Hematopoietic multipotent progenitor cell treated with erythropoietin and hydrocortisone succinate and interleukin-3 and kit ligand, for 4 days (in vitro differentiated cells): Measurements from ENCODE around the gene IGFBP1.

Experiments
- DNase-seq: peaks from one replicate; pipeline ENCODE4 v3.0.0-alpha.2; 2015

The IGFBP1 gene

DNA sequence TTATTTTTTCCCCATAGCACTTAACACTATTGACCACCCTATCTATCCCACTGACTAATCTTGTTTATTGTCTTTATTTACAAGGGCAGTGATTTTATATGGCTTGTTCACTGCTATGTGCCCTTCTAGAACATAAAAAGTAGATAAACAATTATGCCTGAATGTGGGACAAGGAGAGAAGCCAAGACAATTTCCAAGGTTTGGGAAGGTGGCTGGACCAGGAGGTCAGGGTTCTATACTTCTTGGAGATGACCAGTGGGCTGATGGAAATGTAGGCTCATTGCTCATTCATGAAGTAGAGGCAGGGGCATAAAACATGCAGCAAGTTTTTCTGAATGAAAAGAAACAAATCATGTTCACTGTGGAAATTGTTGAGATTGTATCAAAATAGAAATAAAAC, 21.3 kb downstream of the IGFBP1 start:
- no peak for DNase-seq

DNA sequence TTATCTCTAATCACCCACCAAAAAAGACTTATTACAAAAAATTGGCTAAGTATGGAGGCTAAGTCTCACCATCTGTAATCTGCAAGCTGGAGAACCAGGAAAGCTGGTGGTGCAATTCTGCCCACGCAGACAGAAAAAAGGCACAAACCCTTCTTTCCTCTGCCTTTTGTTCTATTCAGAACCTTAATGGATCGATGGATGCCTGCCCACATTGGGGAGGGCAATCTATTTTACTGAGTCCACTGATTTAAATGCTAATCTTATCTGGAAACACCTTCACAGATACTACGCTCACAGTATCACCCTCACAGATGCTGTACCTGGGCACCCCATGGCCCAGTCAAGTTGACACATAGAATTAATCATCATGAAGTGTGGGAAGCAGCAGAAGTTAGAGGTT, 22.6 kb downstream of the IGFBP1 start:
- DNase-seq: no peak

DNA sequence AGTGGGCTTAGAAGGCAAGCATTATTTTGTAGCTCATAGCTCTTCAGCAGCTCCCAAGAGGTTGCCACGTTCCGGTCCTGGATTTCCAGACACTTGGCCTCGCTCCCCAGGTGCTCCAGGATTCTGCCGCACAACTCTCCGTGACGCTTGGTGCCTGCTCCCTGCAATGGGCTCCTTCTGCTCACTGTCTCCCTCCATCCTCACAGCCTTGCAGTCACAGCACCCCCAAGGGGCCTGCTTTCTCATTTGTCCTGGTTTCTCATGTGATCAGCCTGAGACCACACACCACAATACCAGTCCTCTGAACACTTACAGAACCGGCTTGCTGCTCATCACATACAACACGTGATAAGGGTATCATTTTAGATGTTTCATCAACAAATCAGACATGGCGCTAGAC, 23.0 kb downstream of the IGFBP1 start:
- no peak for DNase-seq

DNA sequence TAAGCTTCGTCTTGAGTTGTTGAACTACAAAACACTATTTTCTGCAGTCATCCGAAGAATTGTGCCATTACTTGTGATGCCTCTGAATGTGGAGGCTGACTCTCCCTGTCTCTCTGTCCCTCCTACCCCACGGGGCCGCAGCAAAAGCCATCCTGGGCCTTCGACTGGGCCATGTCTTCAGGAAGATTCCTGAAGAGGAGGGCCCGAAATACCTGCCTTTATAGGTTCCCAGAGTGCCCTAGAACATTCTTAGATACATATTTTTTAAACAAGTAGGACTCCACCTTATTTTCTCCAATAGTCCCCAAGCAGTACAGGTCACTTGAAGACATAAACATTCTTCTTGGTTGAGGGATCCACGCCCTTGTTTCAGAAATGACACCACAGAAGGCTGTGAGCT, 24.7 kb downstream of the IGFBP1 start:
- DNase-seq: no peak

GRCh38 chr7:45914911-45915310, 26.6 kb downstream of the IGFBP1 start:
- no peak for DNase-seq

GRCh38 chr7:45915606-45916005, 27.3 kb downstream of the IGFBP1 start:
- DNase-seq: no peak

DNA sequence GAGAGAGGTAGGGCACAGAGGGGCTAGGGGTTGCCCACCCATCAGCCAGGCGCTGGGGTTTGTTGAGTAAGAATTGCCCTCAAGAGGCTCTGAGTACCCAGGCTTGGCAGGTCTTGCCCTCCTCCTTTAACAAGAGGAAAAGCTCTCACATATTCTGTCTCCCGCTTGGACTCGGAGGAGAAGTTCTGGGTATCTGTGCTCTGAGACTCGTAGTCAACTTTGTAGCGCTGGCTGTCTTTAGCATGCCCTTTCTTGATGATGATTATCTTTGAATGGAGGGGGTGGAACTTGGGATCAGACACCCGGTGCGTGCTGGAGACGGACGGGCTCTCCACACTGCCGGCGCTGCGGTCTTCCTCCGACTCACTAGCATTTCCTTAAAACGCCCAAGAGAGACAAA, 28.8 kb downstream of the IGFBP1 start:
- DNase-seq: no peak

- peak; percentile 80 for DNase-seq
These were observed 29.4 kb downstream of the IGFBP1 start for GRCh38 chr7:45917658-45918057.

DNA sequence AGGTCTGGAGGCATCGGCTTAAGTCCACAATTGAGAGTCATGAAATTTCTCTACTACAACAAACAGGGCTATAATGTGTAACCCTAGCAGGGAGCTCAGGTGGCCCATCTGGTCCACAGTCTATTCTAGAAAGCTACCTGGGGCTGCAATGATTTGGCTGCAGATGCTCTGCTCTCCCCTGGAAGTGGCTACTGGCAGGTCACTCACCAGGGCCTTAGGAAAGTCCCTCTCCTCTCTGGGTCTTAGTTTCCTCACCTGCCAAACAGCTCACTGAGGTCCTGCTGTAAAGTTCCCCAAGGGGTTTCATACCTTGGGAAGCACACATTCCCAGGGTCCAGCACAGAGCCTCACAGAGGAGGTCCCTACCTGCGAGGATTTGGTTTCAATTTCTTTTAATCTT, 30.3 kb downstream of the IGFBP1 start:
- DNase-seq: no peak

DNA sequence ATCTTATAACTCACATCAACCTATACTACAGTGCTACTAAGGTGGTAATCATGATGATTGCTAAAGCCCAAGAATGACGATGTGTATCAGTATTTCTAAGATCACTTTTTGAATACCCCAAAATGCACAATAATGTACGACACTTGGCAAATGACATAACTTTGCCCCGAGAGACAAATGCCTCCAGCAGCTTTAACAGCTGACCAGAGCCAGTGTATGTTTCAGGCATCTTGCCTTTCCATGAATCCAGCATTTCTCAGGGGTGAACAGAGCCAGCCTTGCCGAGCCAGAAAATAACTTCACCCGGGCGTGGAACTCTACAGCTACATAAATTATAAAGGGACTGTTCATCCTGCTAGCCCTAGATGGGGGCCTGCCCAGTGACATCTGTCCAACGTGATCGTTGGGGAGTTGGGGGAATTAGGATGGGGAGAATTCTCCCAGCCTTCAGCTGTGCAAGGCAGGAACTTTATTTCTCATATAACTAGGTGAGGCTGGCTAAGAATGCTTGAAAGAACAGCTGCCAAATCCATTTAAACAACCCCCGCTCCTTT, 31.0 kb downstream of the IGFBP1 start:
- DNase-seq: no peak

DNA sequence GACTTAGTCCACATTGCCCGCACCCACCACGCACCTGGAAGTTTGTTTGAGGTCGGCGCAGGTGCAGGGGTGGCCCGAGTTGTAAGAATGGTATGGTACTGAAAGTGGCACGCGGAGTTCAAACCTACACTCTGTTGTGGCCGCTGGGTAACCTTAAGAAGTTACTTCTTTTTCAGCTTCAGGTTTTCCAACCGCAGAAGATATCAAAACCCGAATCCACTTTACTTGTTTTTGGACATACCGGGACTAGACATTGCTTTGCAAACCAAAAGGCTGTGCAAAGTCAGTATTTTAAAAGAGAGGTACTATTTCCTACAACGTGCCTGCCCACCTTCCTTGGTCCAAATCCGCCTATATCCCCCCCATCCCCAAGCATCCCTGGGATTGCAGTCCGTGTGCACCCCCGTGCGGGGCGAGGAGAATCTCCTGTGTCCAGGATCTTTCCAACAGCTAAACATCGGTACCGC, 31.7 kb downstream of the IGFBP1 start:
- DNase-seq: no peak

DNA sequence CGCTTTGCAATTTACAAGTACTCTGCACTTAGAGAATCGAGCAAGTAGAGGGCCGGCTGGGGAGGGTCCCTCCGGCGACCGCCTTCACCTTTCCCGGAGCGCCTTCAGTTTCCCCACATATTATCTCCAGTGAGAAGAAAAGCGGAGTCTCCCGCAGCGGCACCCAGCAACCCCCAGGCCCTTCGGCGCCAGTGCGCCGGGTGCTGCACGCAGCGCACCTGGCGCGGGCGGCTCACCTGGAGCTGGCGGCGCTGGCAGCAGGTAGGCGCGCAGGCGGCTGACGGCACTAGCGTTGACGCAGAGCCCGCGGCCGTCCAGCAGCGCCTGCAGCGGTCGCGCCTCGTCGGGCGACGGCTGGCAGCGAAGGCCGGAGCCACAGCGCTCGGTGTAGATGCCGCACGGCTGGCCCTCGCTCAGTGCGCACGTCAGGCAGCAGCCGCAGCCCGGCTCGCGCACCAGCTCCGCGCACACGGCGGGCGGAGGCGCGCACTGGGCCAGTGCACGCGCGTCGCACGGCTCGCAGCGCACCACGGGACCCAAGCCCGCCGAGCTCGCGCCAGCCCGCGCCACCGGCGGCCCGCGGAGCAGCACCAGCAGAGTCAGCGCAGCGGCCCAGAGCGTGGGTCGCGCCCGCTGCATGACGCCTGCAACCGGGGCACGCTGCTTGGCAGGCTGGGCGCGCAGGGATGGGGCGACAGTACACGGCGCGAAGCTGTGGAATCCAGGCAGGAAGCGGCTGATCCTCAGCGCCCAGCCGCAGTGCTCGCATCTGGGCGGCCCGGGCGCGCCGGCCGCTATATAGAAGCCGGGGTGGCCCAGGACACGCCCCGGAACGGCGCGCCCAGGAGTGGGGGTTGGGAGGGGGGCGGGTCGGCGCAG, 32.5 kb downstream of the IGFBP1 start, which contains the start of gene IGFBP3:
Gene IGFBP3, minus strand, starts transcription at position 771 of the 879 bp plus-strand sequence. Its CDS starts 132 bp downstream, at position 639.
- DNase-seq: peak; percentile 45

- no peak for DNase-seq
These were observed 33.1 kb downstream of the IGFBP1 start for GRCh38 chr7:45921381-45921698.

DNA sequence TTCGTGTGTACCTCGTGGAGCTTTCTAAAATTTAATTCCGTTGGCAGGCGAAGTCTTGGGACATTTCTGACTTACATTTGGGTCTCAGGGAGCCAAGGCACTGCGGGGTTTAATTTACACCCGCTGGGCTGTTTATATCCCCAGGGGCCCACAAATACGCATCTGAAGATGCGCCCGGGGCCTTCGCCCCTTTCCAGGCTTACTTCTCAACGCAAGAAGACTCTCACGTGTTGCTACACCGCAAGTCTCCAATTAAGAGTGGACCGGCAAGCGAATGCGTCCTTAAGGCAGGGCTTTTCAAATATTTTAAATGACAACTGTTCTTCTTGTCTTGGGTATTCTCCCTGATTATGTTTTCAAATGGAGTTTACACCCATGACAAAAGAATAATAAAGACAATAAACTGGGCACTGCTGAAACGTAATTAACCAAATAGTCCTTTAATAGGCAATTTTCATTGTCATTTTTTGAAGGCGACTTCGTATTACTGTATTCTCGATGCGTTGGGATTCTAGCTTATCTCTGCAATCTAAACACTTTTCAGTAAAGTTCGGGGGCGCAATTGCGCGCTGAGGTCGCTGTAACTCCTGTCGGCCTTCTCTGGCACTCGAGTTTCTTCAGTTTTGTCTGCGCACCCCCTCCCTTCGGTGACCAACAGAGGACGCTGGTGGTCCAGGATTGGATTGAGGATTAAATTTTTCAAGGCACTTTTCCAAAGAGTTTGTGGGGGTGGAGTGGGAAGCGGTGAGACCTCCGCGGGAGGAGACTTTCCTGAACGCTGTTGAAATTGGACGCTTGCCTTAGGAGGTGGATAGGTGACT, 33.6 kb downstream of the IGFBP1 start:
- peak; percentile 46 for DNase-seq

- no peak for DNase-seq
These were observed 34.5 kb downstream of the IGFBP1 start for GRCh38 chr7:45922810-45923209.

- DNase-seq: peak; percentile 77
These were observed 35.0 kb downstream of the IGFBP1 start for GRCh38 chr7:45923290-45923689.

- DNase-seq: no peak
These were observed 35.5 kb downstream of the IGFBP1 start for GRCh38 chr7:45923818-45924217.

GRCh38 chr7:45924283-45924682, 36.0 kb downstream of the IGFBP1 start:
- DNase-seq: no peak

- no peak for DNase-seq
These were observed 39.4 kb downstream of the IGFBP1 start for GRCh38 chr7:45927721-45928120.

- DNase-seq: no peak
These were observed 42.7 kb downstream of the IGFBP1 start for GRCh38 chr7:45930967-45931366.

DNA sequence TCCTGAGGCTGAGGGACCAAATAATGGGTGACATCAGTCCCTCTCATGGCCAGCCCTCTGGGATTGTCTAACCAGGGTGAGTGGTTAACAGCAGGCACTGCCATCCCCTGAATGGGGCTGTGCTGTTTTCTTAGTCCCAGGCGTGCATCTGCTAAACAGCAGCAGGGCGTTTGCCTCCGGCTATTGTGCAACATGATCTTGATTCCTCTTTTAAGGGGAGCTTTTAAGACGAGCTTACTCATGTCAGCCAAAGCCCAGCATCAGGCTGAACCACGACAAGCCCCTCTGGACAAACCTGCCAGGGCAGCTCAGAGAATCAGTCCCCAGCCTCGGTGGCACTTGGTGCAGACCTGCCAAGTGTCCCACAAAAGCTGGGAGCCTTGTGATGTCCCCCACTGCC, 49.0 kb downstream of the IGFBP1 start:
- peak; percentile 41 for DNase-seq

- no peak for DNase-seq
These were observed 49.6 kb downstream of the IGFBP1 start for GRCh38 chr7:45937862-45938261.

GRCh38 chr7:45938626-45939302, 50.5 kb downstream of the IGFBP1 start:
- DNase-seq: no peak
